ENCODE data around the gene SLIT3.

DNA sequence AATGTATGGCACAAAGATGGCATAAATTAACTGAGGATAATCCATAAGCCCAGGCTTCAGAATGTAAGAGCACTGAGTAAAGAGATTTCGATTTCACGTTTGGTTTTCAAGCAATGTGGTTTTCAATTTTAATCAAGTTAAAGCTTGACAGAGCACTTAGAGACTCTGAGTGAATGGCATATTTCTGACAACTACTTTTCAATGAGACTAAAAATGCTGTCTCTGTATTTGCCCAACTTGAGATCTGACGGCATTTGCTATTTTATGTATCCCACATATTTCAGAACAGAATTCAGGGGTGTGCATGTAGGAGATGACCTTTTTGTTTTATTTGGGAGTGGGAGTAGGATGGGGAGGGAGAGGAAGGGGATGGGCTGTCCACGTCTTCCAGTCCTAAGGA, 441.5 kb downstream of the SLIT3 start:
- TF ChIP-seq, protein P1, sequence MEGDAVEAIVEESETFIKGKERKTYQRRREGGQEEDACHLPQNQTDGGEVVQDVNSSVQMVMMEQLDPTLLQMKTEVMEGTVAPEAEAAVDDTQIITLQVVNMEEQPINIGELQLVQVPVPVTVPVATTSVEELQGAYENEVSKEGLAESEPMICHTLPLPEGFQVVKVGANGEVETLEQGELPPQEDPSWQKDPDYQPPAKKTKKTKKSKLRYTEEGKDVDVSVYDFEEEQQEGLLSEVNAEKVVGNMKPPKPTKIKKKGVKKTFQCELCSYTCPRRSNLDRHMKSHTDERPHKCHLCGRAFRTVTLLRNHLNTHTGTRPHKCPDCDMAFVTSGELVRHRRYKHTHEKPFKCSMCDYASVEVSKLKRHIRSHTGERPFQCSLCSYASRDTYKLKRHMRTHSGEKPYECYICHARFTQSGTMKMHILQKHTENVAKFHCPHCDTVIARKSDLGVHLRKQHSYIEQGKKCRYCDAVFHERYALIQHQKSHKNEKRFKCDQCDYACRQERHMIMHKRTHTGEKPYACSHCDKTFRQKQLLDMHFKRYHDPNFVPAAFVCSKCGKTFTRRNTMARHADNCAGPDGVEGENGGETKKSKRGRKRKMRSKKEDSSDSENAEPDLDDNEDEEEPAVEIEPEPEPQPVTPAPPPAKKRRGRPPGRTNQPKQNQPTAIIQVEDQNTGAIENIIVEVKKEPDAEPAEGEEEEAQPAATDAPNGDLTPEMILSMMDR (tag by site-specific recombination; IDR thresholded peaks at IDR 0.05): no peak
- no peak for TF ChIP-seq ZNF777 (tag by site-specific recombination; IDR thresholded peaks at IDR 0.05; ENCODE audit: borderline replicate concordance)
- TF ChIP-seq ZNF157 (tag by site-specific recombination; IDR thresholded peaks at IDR 0.05): no peak
- TF ChIP-seq ZNF664 (tag by site-specific recombination; IDR thresholded peaks at IDR 0.05): no peak
- no peak for TF ChIP-seq BCL11A (tag by site-specific recombination; IDR thresholded peaks at IDR 0.05; ENCODE audit: low read depth)
- no peak for TF ChIP-seq ZNF785 (tag by site-specific recombination; IDR thresholded peaks at IDR 0.05)
- TF ChIP-seq ZNF155 (tag by site-specific recombination; IDR thresholded peaks at IDR 0.05): no peak
- TF ChIP-seq, protein P2, sequence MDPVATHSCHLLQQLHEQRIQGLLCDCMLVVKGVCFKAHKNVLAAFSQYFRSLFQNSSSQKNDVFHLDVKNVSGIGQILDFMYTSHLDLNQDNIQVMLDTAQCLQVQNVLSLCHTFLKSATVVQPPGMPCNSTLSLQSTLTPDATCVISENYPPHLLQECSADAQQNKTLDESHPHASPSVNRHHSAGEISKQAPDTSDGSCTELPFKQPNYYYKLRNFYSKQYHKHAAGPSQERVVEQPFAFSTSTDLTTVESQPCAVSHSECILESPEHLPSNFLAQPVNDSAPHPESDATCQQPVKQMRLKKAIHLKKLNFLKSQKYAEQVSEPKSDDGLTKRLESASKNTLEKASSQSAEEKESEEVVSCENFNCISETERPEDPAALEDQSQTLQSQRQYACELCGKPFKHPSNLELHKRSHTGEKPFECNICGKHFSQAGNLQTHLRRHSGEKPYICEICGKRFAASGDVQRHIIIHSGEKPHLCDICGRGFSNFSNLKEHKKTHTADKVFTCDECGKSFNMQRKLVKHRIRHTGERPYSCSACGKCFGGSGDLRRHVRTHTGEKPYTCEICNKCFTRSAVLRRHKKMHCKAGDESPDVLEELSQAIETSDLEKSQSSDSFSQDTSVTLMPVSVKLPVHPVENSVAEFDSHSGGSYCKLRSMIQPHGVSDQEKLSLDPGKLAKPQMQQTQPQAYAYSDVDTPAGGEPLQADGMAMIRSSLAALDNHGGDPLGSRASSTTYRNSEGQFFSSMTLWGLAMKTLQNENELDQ (tag by site-specific recombination; IDR thresholded peaks at IDR 0.05; ENCODE audit: low read depth): no peak
